ENCODE data around the gene MESP2.

Gene MESP2

DNA sequence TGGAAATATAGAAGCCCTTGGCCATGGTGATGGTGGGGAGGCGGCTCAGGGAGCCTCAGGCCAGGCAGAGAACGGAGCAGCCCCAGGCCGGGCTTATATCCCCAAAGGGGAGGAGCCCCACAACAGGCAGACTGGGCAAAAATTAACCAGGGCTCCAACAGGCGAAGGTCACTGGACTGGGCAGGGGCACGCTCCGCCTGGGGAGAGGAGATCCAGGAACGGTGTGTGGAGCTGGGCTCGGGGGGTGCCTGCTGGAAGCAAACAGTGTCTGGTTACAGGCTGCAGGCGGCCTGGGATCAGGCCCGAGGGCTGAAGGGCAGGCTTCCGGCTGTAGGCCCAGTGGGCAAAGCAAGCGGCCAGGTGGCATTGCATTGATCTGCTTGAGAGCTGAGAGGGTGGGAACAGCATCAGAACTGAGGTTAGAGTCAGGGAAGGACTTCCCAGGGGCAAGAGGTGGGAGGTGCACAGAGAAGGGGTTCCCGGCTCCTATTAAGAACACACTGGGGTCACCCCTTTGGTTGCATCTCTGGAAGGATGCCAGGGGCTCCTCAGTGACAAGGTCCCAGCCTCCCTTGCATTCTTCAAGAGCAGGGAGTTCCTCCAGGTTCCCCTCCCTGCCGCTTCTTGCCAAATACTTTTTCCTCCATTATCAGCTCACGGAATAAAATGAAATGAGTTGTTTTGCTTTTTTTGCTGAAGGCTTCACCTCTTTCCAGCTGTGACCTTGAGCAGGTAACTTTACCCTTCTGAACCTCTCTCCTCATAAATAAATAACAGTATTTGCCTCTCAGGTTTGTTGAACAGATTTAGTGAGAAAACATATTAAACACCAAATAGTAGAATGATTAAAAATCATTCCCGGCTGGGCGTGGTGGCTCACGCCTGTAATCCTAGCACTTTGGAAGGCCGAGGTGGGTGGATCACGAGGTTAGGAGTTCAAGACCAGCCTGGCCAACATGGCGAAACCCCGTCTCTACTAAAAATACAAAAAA, 30.7 kb downstream of the MESP2 start:
- peak overlapping the region; percentile 89 for H3K27ac ChIP-seq
- TF ChIP-seq, protein P1, sequence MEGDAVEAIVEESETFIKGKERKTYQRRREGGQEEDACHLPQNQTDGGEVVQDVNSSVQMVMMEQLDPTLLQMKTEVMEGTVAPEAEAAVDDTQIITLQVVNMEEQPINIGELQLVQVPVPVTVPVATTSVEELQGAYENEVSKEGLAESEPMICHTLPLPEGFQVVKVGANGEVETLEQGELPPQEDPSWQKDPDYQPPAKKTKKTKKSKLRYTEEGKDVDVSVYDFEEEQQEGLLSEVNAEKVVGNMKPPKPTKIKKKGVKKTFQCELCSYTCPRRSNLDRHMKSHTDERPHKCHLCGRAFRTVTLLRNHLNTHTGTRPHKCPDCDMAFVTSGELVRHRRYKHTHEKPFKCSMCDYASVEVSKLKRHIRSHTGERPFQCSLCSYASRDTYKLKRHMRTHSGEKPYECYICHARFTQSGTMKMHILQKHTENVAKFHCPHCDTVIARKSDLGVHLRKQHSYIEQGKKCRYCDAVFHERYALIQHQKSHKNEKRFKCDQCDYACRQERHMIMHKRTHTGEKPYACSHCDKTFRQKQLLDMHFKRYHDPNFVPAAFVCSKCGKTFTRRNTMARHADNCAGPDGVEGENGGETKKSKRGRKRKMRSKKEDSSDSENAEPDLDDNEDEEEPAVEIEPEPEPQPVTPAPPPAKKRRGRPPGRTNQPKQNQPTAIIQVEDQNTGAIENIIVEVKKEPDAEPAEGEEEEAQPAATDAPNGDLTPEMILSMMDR (conservative IDR thresholded peaks at IDR 0.05; ENCODE audit: low read depth) = no peak
- ChIA-PET CTCF (no interaction called here), POLR2A (ENCODE audit: low non-redundant PET) (no interaction called here)
- DNase-seq (ENCODE audit: low spot score) = no peak

DNA sequence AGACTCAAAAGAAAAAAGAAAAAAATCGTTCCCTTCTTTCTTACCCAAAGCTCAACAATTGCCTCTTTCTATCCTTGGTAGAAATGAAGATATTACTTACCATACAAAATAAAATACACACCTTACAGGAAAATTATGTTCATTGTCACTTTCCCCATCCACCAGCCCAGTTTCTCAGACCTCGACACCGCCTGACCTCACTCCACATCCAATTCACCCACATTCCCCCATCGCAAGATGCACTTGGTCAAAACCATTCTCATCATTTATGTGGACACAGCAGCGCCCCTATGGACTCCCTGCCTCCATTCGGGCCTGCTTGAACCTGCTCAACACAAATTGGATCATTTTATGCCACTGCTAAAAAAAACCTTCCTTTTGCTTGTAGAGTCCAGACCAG, 31.6 kb downstream of the MESP2 start:
- TF ChIP-seq, protein P1 (conservative IDR thresholded peaks at IDR 0.05; ENCODE audit: low read depth) = no peak
- DNase-seq (ENCODE audit: low spot score) = no peak
- peak overlapping the region; percentile 89 for H3K27ac ChIP-seq
- POLR2A ChIA-PET (ENCODE audit: low non-redundant PET) = no interaction called here
- CTCF ChIA-PET = no interaction called here

DNA sequence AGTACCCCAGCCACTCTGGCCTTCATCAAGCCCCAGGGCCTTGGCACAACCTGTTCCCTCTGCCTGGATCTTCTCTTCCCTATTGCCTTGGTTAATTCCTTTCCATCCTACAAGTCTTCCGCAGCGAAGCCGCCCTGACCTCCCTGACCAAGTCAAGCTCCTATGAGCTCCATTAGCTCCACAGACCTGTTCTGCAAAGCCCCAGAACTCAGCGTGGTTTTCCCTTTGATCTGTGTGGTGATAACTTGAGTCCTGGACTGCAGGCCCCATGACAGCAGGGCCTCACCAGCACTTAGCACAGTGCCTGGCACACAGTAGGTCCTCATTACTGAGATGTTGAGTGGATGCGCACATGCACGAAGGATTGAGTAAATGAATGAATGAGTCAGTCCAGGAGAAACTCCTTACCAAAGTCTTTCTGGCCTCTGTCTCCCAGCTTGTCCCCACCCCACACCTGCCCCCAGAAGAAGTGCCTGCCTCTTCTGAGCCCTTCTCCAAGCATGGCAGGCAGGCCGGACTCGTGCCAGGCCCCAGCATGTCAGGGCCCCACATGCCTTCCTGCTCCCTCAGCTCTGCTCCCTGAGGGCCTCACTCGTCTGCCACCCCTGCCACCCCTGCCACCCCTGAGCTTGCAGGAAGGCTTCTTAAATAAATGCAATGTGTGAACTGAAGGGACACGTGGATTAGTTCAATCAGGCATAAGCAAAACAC, 32.2 kb downstream of the MESP2 start:
- TF ChIP-seq, protein P1 (conservative IDR thresholded peaks at IDR 0.05; ENCODE audit: low read depth) = no peak
- no peak for DNase-seq (ENCODE audit: low spot score)
- POLR2A ChIA-PET (ENCODE audit: low non-redundant PET) = no interaction called here
- peak overlapping the region; percentile 89 for H3K27ac ChIP-seq
- CTCF ChIA-PET = no interaction called here

DNA sequence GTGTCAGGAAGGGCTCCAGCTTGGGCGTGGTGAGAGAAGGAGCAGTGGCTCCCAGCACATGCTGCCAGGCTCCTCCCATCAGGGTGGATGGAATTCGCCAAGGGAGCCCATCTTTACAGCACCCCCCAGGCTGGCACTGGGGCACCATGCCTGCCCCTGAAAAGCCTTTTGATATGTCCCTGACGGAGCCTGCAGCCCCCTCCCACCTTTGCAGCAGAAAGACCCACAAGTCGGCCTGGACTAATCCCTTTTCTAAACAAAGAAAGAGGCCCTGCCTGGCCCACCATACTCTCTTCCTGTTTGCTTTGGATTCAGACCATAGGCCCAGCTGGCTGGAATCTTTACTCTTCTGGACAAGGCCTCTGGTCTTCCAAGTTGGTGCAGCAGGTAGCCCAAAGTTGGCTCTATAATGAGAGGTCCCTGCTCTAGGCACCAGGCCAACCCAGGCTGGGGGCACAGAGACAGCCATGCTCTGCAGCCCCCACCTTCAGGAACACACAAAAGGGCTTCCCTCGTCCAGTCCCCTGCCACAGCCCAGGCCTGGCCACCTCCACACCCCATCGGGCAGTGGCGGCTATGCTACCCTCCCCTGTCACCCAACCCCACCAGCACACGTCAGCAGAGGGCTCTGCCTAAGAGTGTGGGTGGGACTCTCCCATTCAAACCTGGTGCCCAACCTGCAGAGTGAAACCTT, 33.1 kb downstream of the MESP2 start:
- TF ChIP-seq, protein P1 (conservative IDR thresholded peaks at IDR 0.05; ENCODE audit: low read depth) = no peak
- ChIA-PET CTCF (interaction anchor here (0.5 kb wide), 1 partner anchor 392 kb away, joined by 3 read pairs; no protein-coding TSS in a partner anchor), POLR2A (ENCODE audit: low non-redundant PET) (no interaction called here)
- peak overlapping the region; percentile 89 for H3K27ac ChIP-seq
- DNase-seq (ENCODE audit: low spot score) = no peak

DNA sequence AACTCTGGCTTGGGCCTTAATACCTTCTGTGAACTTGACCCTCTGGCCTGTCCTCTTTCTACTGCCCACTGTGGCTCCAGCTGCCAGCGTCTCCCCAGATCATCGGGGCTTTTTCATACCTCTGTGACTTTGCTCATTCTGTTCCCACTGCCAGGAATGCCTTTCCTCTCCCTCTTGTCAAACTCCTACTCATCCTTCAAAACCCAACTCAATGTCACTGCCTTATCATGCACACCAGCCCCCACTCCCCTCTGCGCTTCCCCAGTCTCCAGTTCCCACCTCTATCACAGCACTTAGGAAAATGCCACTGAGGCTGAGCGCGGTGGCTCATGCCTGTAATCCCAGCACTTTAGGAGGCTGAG, 33.6 kb downstream of the MESP2 start:
- TF ChIP-seq, protein P1 (conservative IDR thresholded peaks at IDR 0.05; ENCODE audit: low read depth) = no peak
- POLR2A ChIA-PET (ENCODE audit: low non-redundant PET) = no interaction called here
- H3K27ac ChIP-seq = peak overlapping the region; percentile 89
- CTCF ChIA-PET = interaction anchor here (0.5 kb wide), 1 partner anchor 393 kb away, joined by 3 read pairs; no protein-coding TSS in a partner anchor
- DNase-seq (ENCODE audit: low spot score) = no peak

DNA sequence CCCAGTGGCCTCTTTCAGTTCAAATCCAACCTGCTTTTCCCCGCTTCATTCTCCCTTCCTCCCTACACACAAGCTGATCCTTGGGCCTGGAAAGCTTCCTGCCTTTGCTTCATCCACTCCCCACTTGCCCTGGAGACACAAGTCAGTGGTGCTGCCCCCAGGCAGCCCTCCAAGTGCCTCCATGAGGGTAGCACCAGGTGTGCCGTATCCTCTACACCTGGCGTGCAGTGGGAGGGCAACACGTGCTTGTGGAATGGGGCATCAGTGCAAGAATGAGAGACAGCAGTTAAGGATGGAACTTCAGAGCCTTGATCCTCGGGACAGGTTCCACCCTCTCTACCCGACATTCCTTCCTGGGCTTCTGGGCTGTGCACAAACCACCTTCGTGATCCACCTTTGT, 34.7 kb downstream of the MESP2 start:
- ChIA-PET POLR2A (ENCODE audit: low non-redundant PET) (no interaction called here), CTCF (interaction anchor here (0.7 kb wide), 1 partner anchor 33 kb away, joined by 3 read pairs; no protein-coding TSS in a partner anchor)
- TF ChIP-seq, protein P1 (conservative IDR thresholded peaks at IDR 0.05; ENCODE audit: low read depth) = no peak
- DNase-seq (ENCODE audit: low spot score) = no peak
- H3K27ac ChIP-seq = peak overlapping the region; percentile 89
